Panc1 (cell line): ENCODE measurements around the gene ZNF892. TPM values are rescaled to one million over a fixed set of nuclear protein-coding genes. Genes with fewer than 3 reads are reported as not detected.
"Not testable (repeated sequence)": the region's sequence is repeated elsewhere in the genome, so short reads cannot be mapped to it uniquely, and the experiment has no call there.

Experiments used
- ATAC-seq: fragments of 200-7000 bp; cut with Tn5 transposase; 2 replicates; pipeline ENCODE4 v1.9.1; 2020; ENCODE audit warnings: mild to moderate bottlenecking, moderate library complexity
- BruUV-seq: library from RNA; stranded (reverse); fragments of 400-500 nt; replicated peaks from 2 replicates; lab custom pipeline; 2021; lab: Mats Ljungman, UMichigan
- CTCF ChIA-PET: fragments of 300-600 bp; sonication (Branson Sonifier 250); formaldehyde crosslinking; loops from one replicate; lab custom pipeline; 2022; ENCODE audit warnings: antibody characterized with exemption; lab: Charles Lee
- POLR2A ChIA-PET: fragments of 300-600 bp; sonication (Branson Sonifier 250); formaldehyde crosslinking; loops from one replicate; lab custom pipeline; 2022; ENCODE audit warnings: antibody characterized with exemption; lab: Charles Lee
- DNase-seq: peaks from one replicate; pipeline ENCODE4 v3.0.0-alpha.2; 2010; ENCODE audit warnings: low read depth, low spot score
- H3K27ac ChIP-seq: 2 replicates; pipeline ENCODE4 v1.5.1; 2011; ENCODE audit warnings: mild to moderate bottlenecking, low read length, inconsistent platforms
- H3K27me3 ChIP-seq: fragments of 200-500 bp; sonication (Bioruptor generic); 2 replicates; pipeline ENCODE4 v1.6.0; 2014; ENCODE audit warnings: low read length, inconsistent platforms; ENCODE audit not compliant: control insufficient read depth, insufficient read depth
- H3K36me3 ChIP-seq: fragments of 200-500 bp; sonication (Bioruptor generic); 2 replicates; pipeline ENCODE4 v1.5.1; 2014; ENCODE audit warnings: inconsistent platforms, mild to moderate bottlenecking, low read length, moderate library complexity; ENCODE audit not compliant: control insufficient read depth, insufficient read depth
- H3K4me1 ChIP-seq: 2 replicates; pipeline ENCODE4 v1.5.1; 2011; ENCODE audit warnings: inconsistent platforms, mild to moderate bottlenecking, low read length, moderate library complexity; ENCODE audit not compliant: control insufficient read depth, insufficient read depth
- H3K4me3 ChIP-seq, 2 experiments: 2 replicates each; pipeline ENCODE4 v1.5.1; 2011 to 2012; ENCODE audit warnings: low read depth in 2 of 2, low read length in 2 of 2, mild to moderate bottlenecking in 2 of 2, inconsistent platforms in 1 of 2, moderate library complexity in 1 of 2
- H3K9me3 ChIP-seq: fragments of 200-500 bp; sonication (Bioruptor generic); 2 replicates; pipeline ENCODE4 v1.5.1; 2014; ENCODE audit warnings: low read depth, mild to moderate bottlenecking, inconsistent platforms, low read length, moderate library complexity; ENCODE audit not compliant: control insufficient read depth, insufficient read depth
- TCF7L2 ChIP-seq: IDR thresholded peaks from 2 replicates; pipeline ENCODE4 v1.6.1; 2011; ENCODE audit warnings: mild to moderate bottlenecking, low read depth, low read length, inconsistent platforms
- in situ Hi-C: cut with HindIII; loops from 2 replicates; pipeline ENCODE4 v1.10.0; 2016; ENCODE audit warnings: low sequenced_read_pairs, low pct_unique_long_range_greater_than_20kb
- intact Hi-C: fragments of 100-400 bp; cut with micrococcal nuclease; formaldehyde crosslinking; loops from one replicate; pipeline ENCODE4 v1.10.0; 2022; ENCODE audit not compliant: unreplicated experiment
- total RNA-seq: library from RNA; stranded (reverse); gene quantifications from one replicate; pipeline ENCODE4 v1.2.1, GENCODE V29; 2021; ENCODE audit not compliant: unreplicated experiment

The ZNF892 gene
- total RNA-seq, 1 experiment from 2014 or later = 8.1 TPM

GRCh38 chr2:95240556-95240955 lies 33.2 kb downstream of the ZNF892 start:
- Histone ChIP-seq H3K4me3 (no peak overlapping the region), H3K4me1 (no peaks in the 10 kb centered on the region), H3K9me3 (no peaks in the 10 kb centered on the region; the same call in 1 of the 2 replicates), H3K36me3 (no peaks in the 10 kb centered on the region), H3K27ac (no peak overlapping the region), H3K27me3 (no peaks in the 10 kb centered on the region)
- POLR2A ChIA-PET = no interaction called here
- in situ Hi-C loops (no loop called here), intact Hi-C loops (no loop called here)
- DNase-seq (no peak), ATAC-seq (no peak)
- TF ChIP-seq TCF7L2 = no peak
- no TSS peak for BruUV-seq
- CTCF ChIA-PET = no interaction called here

- POLR2A ChIA-PET, DNase-seq, H3K4me3 ChIP-seq, H3K36me3 ChIP-seq, ATAC-seq, H3K27ac ChIP-seq, BruUV-seq, H3K4me1 ChIP-seq, H3K9me3 ChIP-seq, intact Hi-C loops, H3K27me3 ChIP-seq, CTCF ChIA-PET, in situ Hi-C loops: not testable (repeated sequence)
Measured at GRCh38 chr2:95242084-95242483, 34.8 kb downstream of the ZNF892 start.

Other genes starting within 250 kb of the ZNF892 start
- 1.3 TPM for gene MAL, start 181.8 kb upstream of the ZNF892 start, total RNA-seq
- gene MRPS5, start 85.7 kb upstream of the ZNF892 start, total RNA-seq = 95.8 TPM
- 20.5 TPM for gene ZNF514, start 47.7 kb upstream of the ZNF892 start, total RNA-seq
- 5.6 TPM for gene ZNF2, start 41.7 kb upstream of the ZNF892 start, total RNA-seq
- 1.4 TPM for gene PROM2, start 66.9 kb downstream of the ZNF892 start, total RNA-seq
- 17.5 TPM for gene KCNIP3, start 89.8 kb downstream of the ZNF892 start, total RNA-seq
- 17.2 TPM for gene FAHD2A, start 195.2 kb downstream of the ZNF892 start, total RNA-seq